Measurements from ENCODE around the gene DNTT. TPM values are rescaled to one million over a fixed set of nuclear protein-coding genes. Genes with fewer than 3 reads are reported as not detected.

The DNTT gene
- total RNA-seq, 4 donors from 2014 or later: not detected

DNA sequence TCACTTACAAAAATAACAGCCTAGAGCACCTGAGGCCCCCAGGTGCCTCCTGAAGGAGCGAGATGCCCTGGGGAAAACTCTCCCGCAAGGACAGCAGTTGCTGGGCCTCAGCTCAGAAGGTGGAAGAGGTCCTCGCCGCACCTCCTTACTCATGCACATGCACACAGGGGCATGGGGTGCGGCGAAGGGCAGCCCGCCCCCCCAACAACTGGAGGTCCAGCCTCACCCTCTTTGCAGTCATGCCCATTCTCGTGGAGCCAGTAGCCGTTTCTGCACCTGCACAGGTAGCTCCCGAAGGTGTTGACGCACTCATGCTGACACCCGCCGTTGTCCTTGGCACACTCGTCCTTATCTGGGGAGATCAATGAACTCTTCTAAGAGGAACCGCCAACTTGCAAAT is 74.5 kb downstream of the DNTT start:
- intact Hi-C loops (cut with DNase I; ENCODE audit: low total_unique reads): no loop called here
- TF ChIP-seq POLR2A (IDR thresholded peaks at IDR 0.05) (no peak), CTCF (IDR thresholded peaks at IDR 0.05) (no peak)
- WGBS, 2 donors: 61 to 74% methylated on average over 15 of the region's 15 CpGs
- H3K4me3 ChIP-seq (ENCODE audit: low read depth, poor library complexity, severe bottlenecking): no peak overlapping the region
- DNase-seq (ENCODE audit: low spot score in 2 of 2): no peak

GRCh38 chr10:96379758-96380157 is 75.5 kb downstream of the DNTT start:
- no peak for TF ChIP-seq CTCF (IDR thresholded peaks at IDR 0.05)
- TF ChIP-seq POLR2A (IDR thresholded peaks at IDR 0.05): no peak
- no peak for DNase-seq (ENCODE audit: low spot score in 2 of 2)
- WGBS, 2 donors: 81 to 83% methylated on average over 8 of the region's 8 CpGs
- intact Hi-C loops (cut with DNase I; ENCODE audit: low total_unique reads): no loop called here
- no peak overlapping the region for H3K4me3 ChIP-seq (ENCODE audit: low read depth, poor library complexity, severe bottlenecking)

GRCh38 chr10:96380821-96381220 is 76.6 kb downstream of the DNTT start:
- intact Hi-C loops (cut with DNase I; ENCODE audit: low total_unique reads): no loop called here
- 85 to 96% methylated on average over 7 of the region's 7 CpGs for WGBS, 2 donors
- DNase-seq (ENCODE audit: low spot score in 2 of 2): no peak
- no peak for TF ChIP-seq POLR2A (IDR thresholded peaks at IDR 0.05)
- no peak for TF ChIP-seq CTCF (IDR thresholded peaks at IDR 0.05)
- H3K4me3 ChIP-seq (ENCODE audit: low read depth, poor library complexity, severe bottlenecking): no peak overlapping the region

- H3K4me3 ChIP-seq (ENCODE audit: low read depth, poor library complexity, severe bottlenecking): no peak overlapping the region
These were observed 80.3 kb downstream of the DNTT start for GRCh38 chr10:96384506-96384905.

DNA sequence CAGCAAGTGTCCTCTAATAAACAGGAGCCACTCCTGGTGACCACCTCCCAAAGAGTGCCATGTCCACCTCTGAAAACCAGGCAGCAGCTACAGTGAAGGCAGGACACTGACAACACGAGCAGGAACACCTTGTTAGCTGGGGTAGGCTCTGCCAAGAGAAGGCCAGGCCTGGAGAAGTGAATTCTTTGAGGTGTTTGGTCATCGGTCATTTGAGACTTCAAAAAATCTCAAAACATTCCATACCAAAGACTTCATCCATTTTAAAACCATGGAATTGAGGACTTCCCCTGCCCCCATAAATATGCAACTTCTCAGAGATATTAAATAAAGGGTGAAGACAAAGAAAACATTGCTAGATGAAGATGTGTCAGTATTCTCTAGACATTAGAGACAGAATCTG is 82.9 kb downstream of the DNTT start:
- no peak overlapping the region for H3K4me3 ChIP-seq (ENCODE audit: low read depth, poor library complexity, severe bottlenecking)
- DNase-seq (ENCODE audit: low spot score in 2 of 2): no peak
- TF ChIP-seq CTCF (IDR thresholded peaks at IDR 0.05) (no peak), POLR2A (IDR thresholded peaks at IDR 0.05) (no peak)
- intact Hi-C loops (cut with DNase I; ENCODE audit: low total_unique reads): no loop called here
- WGBS, 2 donors: 68 to 83% methylated on average over 2 of the region's 2 CpGs

More at GRCh38 chr10:96384506-96384905, 80.3 kb downstream of the DNTT start:
- 42 to 54% methylated on average over 12 to 23 of the region's 25 CpGs for WGBS, 2 donors
- intact Hi-C loops (cut with DNase I; ENCODE audit: low total_unique reads): no loop called here
- TF ChIP-seq POLR2A (IDR thresholded peaks at IDR 0.05) (no peak), CTCF (IDR thresholded peaks at IDR 0.05) (no peak)
- DNase-seq (ENCODE audit: low spot score in 2 of 2): no peak

DNA sequence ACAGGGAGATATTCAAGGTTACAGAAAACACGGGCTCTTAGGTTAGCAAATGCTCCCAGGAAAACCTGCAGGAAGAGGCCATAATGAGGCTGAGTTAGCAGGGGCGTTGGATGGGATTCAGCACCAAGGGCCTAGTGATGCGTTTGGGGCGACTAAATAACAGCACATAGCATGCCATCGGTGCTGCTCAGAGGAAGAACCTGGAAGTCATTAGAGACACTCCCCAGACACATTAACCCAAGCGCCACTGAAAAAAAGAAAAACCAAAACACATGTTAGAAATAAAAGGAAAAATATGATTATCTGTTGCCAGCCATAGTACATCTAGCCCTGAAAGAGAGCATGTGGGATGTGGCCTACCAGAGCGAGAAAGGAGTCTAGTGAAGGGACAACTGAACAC is 83.4 kb downstream of the DNTT start:
- TF ChIP-seq POLR2A (IDR thresholded peaks at IDR 0.05) (no peak), CTCF (IDR thresholded peaks at IDR 0.05) (no peak)

More for the DNA sequence above, 83.4 kb downstream of the DNTT start:
- WGBS, 2 donors: 51% methylated on average over 7 of the region's 7 CpGs
- intact Hi-C loops (cut with DNase I; ENCODE audit: low total_unique reads): no loop called here
- no peak for DNase-seq (ENCODE audit: low spot score in 2 of 2)
- H3K4me3 ChIP-seq (ENCODE audit: low read depth, poor library complexity, severe bottlenecking): no peak overlapping the region

Data from lower leg skin (tissue), 4 donors.